NT2/D1 (cell line): ENCODE results near the gene UBE2C.
"Not testable (repeated sequence)": the region's sequence is repeated elsewhere in the genome, so short reads cannot be mapped to it uniquely, and the experiment has no call there.

Experiments
- SUZ12 ChIP-seq: IDR thresholded peaks from 2 replicates; pipeline ENCODE4 v1.6.1; 2011; ENCODE audit not compliant: insufficient read length, insufficient read depth; ENCODE audit errors: extremely low read depth
- YY1 ChIP-seq: IDR thresholded peaks from 2 replicates; pipeline ENCODE4 v1.6.1; 2011; ENCODE audit not compliant: insufficient read length, insufficient read depth
- ZNF274 ChIP-seq: IDR thresholded peaks from 2 replicates; pipeline ENCODE4 v1.6.1; 2011; ENCODE audit warnings: mild to moderate bottlenecking, low read depth, low read length

GRCh38 chr20:45797510-45797909, 14.9 kb upstream of the UBE2C start:
- not testable (repeated sequence) for TF ChIP-seq ZNF274, YY1, SUZ12
